NCI-H1417 (cell line): Measurements from ENCODE around the gene ASPSCR1.

ENCODE experiments used
- DNase-seq, 3 experiments: peaks; one replicate each; lab custom pipeline; 2025; lab: John Stamatoyannopoulos, UW

ASPSCR1 gene, protein sequence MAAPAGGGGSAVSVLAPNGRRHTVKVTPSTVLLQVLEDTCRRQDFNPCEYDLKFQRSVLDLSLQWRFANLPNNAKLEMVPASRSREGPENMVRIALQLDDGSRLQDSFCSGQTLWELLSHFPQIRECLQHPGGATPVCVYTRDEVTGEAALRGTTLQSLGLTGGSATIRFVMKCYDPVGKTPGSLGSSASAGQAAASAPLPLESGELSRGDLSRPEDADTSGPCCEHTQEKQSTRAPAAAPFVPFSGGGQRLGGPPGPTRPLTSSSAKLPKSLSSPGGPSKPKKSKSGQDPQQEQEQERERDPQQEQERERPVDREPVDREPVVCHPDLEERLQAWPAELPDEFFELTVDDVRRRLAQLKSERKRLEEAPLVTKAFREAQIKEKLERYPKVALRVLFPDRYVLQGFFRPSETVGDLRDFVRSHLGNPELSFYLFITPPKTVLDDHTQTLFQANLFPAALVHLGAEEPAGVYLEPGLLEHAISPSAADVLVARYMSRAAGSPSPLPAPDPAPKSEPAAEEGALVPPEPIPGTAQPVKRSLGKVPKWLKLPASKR

DNA sequence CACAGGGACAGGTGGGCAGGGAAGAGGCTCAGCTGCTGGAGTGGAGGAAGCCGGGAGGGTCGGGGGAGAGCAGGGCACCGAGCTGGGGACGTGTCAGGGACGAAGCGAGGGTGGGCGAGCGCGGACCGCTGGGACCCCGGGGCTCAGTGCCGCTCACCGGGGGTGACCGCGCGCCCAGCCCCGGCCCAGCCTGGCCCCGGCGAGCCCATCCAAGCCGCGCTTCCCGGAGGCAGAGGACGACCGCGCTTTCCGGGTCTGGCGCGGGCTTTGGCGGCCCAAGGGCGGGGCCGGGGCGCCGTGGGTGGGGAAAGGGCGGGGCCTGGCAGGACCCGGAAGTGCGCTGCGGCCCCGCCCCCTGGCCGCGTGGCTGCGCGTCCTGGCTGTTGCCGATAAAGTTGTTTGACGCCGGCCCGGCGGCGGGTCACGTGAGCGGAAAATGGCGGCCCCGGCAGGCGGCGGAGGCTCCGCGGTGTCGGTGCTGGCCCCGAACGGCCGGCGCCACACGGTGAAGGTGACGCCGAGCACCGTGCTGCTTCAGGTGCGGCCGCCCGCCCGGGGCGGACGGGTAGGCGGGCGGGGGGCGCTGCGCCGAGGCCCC, at the start of gene ASPSCR1:
TSS of gene ASPSCR1 (plus strand) at position 419 of the 598 bp plus-strand sequence. CDS start at position 437, 18 bp downstream.
- DNase-seq, result peak; percentile 92 to 94 (median 93)

DNA sequence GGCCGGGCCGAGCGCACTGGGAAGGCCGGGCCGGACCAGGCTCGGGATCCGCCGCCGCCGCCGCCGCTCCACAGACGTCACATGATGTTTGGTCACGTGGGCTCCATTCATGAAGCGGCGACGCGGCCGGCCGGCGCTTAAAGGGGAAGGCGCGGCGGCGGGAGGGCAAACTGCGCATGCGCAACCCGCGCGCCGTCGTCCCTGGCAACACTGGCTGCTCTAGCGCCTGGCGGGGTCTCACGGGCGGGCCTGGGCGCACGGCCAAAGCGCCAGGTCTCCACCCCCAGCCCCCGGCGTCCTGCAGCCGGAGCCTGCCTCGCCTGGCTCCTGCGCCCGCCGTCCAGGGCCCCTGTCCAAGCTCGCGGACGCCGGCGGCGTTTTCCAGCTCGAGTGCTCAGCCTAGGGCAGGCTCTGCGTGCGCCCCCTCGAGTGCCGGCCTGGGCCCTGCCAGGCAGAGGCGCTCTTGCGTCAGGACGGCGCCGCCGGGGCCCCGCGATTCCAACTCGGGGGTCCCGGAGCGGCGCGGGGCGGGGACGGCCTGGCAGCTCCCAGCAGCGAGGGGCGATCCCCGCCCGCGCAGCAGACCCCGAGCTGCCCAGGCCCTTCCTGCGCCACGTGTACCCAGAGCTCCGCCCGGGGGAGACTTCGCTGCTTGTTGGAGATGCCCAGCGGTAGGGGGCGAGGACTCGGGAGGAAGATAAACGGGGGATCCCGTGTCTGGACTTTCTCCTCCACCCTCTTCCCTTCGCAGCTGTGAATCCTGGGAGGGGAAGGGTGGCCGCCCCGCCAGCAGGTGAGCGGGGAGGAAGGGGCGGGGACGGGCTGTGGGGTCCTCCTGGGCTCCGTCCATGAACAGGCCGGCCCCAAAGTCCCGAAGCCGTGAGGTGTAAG, 49.5 kb upstream of the ASPSCR1 start, which contains the start of gene MAFG:
TSS of gene MAFG (minus strand) at position 83 of the 891 bp plus-strand sequence. CDS start 4,550 bp downstream, outside the sequence.
- peak; percentile 95 to 97 (median 97) for DNase-seq

DNA sequence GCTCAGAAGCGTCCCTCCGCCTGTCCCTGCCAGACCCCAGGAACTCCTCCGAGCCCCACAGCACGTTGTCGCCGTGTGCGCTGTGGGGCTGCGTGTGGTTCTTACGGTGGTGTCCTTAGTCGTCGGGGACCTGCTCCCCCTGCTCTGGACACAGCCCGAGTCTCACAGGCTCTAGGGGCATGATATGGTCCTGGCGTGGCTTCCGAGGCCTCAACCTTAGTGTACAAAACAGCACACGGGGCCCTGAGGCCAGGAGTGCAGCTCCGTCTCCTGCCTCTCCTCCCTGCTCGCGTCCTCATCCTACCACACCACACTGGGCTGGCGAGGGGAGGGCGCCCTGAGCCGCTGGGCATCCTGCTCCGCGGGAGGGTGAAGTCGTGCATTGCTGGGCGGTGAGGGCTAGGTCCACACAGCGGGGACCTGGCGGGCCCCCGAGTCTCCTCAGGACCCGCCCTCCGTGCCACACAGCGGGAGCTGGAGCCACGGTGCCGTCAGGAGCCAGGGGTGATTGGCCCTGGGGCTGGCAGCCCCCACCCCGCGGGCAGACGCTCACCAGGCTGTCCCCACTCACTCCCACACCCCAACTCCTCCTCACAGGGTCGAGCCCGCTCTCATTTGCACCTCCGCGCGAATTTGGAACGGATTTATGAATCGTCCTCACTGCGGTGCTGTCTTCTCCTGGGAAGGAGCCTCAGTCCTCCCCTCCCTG, 48.7 kb upstream of the ASPSCR1 start:
- peak in 2 of 3 experiments; percentile 72 for DNase-seq

DNA sequence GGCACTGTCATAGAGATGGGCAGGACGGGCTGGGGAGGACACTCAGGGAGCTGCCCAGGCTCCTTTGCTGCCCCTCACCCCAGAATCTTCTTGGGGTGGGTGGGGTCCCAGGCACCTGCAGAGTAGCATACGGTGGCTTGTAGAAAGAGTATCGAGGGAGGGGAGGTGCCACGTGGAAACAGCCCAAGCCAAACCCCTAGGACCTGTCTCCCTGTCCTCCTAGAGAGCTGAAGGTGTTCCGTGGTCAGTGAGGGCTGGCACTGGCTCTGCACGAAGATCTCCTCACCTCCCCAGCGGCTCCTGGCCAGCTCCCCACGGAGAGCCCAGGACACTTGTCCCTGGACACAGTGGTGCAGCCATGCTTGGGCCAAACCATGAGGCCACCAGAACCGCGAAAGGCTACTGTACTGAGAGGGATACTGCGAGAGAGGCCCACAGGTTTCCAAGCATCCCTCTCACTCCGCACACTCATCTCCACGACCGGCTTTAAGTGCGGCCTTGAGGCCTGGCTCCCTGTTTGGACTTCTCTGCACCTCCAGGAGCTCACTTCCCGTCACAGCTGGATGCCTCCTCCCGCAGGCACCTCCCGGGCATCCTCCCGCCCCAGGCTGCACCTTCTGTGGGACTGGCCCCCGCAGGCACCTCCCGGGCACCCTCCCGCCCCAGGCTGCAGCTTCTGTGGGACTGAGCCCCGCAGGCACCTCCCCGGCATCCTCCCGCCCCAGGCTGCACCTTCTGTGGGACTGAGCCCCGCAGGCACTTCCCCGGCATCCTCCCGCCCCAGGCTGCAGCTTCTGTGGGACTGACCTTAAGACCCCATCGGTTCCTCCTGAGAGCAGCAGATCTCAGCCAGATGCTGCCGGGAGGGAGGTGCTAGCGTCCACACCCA, 47.9 kb upstream of the ASPSCR1 start:
- no peak for DNase-seq

DNA sequence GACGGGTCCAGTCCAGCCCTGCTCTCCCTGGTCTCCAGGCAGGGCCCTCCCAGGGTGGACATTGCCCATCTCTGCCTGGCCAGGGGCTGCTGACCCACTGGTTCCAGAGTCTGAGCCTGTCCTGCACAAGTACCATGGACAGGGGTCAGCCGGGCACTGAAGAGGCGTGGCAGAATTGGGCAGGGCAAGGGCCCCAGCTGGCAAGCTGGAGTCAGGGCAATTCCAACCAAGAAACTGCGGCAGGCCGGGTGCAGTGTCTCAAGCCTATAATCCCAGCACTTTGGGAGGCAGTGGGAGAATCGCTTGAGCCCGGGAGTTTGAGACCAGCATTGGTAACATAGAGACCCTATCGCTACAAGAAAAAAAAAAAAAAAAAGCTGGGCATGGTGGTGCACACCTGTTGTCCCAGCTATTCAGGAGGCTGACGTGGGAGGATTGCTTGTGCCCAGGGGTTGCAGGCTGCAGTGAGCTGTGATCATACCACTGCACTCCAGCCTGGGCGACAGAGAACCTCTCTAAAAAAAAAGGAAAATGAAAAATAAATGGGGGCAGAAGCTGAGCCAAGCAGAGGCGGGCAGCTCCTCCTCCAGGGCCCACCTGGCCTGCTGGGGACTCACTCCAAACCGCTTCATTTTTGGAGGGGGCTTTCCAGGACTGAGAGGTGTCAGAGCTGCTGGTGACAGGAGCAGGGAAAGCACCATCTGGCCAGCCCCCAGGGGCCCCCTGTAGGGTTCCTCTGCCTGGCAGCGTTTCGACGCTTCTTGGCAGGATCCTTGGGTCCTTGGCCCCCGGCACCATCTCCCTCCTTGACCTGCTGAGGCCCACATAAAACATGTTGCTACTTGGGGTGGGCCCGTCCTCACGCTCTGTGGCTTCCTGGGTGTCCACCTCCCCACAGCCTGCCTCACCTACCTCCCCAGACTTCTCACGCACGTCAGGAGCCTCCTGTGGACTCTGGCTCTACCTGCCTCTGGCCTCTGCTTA, 47.0 kb upstream of the ASPSCR1 start:
- DNase-seq, result no peak

DNA sequence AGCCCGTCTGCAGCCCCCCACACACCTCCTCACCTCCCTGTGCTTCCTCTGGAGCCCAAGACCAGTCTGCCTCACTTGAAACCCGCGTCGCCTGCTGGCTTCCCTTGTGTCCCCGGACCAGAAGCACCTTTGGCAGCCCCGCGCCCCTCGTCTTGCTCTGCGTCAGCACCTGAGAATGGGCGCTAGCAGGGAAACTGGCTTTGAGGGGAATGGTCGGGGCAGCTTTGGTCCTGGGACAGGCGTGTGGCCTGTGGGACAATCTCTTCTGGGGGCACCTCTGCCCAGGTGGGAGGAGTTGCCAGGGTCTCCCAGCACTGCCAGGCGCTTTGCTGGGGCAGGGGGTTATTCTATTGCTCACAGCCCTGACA, 46.3 kb upstream of the ASPSCR1 start:
- no peak for DNase-seq

DNA sequence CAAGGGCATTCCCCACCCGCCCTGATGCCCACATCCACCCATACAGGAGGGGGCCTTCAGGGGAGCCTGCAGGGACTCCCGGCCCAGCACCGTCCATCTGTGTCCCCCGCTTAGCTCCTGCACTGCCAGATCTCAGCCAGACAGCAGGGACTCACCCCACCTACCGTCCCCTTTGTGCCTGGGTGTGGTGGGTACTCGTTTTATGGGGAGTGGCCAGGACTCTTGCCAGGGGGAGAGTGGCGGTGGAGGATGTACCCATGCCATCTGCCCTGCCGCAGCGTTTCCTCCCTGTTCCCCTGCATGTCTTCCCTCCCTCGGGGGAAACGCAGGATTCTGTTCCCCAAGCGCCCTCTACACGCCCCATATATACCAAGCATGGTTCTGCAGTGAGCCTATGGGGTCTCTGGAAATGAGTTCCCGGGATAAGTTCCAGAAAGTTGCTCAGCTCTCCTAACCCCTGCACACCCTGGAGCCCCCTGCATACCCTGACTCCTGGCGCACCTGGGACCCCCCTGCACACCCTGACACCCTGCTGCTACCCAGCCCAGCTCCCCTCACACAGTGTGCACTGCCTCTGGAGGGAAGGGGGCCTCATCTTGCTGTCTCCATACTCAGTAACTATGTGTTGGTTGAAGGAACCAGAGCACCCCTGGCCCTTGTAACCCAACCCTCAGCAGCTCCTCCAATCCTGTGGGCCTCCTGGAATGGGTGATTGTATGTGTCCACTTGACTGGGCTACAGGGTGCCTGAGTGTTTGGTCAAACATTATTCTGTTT, 45.7 kb upstream of the ASPSCR1 start:
- DNase-seq, result no peak

DNA sequence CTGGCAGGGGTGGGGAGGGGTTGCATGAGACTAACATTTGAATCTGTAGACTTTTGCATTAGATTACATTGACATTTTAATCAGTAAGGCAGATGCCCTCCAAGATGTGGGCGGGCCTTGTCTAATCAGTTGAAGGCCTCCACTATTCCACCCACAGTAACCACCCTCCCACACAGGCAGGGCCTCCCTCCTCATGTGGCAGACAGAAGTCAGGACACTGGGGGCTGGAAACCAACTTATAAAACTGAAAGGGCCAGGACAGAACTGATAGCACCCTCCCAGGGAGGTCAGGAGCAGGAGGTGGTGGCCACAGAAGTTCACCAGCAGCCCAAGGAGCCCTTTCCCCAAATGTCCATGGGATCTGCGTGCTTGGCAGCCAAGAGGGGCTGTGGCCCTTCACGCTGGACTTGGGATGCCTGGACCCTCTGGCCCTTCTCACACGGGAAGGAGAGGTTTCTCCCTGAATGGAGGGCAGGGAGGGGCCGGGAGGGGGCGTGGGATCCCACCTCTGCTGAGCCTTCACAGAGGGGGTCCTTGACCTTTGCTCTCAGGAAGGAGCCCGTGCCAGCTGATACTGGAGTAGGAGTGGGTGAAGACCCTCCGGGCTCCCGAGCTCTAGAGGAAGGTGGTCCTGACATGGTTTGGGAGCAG, 45.0 kb upstream of the ASPSCR1 start:
- DNase-seq, result peak in 1 of 3 experiments; percentile 38

DNA sequence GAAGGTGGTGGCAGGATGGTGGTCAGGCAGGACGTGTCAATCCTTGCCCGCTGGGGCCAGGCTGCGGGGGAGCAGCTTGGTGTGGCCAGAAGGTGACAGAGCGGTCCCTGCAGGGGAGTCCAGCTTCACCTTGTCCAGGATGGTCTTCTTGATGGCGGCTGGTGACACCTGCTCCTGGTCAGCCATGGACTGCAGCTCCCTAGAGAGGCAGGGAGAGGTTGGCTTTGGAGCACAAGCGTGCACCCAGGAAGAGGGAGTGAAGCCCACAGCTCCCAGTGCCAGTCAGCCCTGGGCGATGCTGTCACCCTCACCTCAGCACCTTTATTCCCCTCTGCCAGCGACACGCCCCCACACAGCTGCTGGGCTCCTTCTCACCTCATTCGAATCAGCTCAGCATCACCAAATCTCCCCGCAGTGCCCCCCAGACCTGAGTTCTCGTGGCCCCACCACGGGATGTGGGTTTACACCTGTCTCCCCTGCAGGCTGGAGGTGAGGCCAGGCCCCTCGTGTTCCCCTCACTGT, 44.2 kb upstream of the ASPSCR1 start:
- no peak for DNase-seq

DNA sequence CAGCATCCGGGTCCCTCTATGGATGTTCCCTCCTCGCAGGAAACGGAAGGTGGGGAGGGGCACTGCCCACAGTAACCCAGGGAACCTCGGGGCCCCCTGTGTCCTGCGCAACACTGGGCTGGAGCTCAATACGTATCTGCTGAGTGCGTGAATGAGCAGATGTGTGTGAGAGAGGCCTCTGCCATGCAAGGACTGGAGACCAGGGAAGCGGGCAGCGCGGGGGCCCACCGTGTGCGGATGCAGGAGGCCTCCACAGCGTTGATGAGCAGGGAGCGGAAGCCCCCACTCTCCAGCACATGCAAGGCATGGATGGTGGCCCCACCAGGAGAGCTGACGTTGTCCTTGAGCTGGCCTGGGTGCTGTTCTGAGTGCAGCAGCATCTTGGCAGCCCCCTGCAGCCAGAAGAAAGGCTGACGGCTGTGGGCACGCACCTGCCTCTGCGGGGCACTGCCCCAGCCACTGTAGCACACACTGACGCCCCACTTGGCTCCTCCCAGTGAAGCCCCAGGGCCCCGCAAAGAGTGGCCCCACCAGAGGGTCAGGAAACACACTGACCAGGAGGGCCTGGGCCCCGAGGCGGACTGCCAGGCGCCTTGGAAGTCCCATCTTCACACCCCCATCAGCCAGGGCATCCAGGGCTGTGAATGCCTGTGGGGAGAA, 43.2 kb upstream of the ASPSCR1 start:
- no peak for DNase-seq

DNA sequence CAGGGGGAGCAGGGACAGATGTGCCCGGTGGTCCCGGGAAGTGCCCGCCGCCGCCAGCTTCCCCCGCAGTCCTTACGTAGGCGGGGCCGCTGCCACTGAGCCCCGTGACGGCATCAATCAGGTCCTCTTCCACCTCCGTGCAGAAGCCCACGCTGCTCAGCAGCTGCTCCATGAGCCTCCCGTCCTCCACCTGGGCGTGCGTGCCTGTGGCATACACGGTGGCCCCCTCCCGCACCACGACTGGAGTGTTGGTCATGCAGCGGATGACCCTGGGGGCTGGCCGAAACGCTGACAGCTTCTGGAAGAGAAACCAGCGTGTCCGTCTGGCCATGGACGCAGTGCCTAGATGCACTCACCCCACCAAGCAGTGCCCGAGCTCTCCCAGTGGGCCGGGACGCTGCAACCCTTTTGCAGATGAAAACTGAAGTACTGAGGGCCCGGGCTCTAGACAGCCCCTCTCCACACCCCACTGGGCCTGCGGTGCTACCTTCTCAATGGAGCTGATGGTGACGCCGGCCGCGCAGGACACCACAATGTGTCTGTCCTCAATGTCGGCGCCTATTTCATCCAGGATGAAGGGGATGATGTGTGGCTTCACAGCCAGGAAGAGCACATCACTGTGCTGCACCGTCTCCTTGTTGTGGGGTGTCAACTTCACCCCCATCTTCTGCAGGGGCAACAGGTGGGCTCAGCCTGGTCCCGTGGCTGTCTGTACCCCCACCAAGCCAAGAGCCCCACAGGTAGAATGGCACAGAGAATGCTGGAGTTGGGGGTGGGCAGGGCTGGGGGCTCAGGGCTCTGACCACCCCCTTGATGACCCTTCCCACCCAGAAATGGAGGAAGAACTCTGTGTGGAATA, 42.4 kb upstream of the ASPSCR1 start:
- DNase-seq, result no peak

DNA sequence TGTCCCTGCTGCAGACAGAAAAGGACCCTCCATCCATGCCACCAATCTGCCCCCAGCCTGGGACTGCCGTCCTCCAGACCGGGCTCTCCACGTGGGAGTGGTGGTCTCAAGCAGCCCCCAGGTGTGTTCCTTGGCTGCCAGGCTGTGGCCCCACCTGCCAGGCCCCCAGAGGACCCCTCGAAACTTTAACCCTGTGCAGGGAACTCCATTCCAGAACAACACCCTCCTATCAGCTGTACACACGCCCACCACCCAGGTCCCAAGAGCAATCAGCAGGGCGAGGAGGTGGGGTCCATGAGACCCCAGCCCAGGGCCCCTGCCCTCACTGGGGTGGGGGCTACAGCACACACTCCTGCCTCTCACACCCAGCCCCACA, 41.7 kb upstream of the ASPSCR1 start:
- no peak for DNase-seq

DNA sequence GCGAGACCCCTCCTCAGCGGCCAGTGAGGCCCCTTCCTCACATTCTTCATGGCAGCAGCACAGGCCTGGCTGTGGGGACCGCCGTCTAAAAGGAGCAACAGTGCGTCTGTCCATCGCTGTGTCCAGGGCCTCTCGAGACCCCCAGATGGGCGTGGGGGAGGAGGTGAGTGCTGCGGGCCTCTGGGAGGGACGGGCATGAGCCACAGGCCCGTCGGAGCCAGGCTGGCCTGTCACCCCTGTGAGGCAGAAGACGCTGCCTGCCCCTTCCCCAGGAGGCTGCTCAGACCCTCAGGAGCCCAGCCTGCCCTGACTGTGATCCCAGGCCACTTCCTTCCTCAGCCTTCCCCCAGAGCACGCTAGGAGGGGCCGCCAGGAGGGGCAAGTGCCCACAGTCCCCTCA, 38.2 kb upstream of the ASPSCR1 start:
- no peak for DNase-seq

DNA sequence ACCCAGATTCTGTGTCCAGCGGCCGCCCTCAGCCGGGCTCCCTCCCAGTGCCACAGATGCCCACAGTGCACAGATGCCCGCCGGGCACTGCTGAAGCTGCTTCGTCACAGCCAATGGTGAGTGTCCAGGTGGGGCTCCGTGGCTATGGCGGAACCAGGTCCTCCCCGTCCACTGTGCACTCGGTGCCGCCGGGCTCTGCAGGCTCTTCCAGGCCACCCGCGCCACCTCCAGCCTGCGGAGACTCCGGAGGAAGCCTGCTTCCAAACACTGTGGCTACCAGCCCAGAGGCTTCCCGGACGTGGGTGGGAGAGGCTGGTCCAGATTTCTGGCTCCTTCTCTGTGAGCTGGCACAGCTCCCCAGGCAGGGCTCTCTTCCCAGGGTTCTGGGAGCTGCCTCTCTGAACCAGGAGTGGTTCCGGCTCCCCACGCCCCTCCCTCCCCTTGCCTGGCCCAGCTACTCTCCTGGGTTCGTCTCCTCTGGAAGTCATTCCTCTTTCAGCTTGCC, 37.5 kb upstream of the ASPSCR1 start:
- DNase-seq, result no peak

DNA sequence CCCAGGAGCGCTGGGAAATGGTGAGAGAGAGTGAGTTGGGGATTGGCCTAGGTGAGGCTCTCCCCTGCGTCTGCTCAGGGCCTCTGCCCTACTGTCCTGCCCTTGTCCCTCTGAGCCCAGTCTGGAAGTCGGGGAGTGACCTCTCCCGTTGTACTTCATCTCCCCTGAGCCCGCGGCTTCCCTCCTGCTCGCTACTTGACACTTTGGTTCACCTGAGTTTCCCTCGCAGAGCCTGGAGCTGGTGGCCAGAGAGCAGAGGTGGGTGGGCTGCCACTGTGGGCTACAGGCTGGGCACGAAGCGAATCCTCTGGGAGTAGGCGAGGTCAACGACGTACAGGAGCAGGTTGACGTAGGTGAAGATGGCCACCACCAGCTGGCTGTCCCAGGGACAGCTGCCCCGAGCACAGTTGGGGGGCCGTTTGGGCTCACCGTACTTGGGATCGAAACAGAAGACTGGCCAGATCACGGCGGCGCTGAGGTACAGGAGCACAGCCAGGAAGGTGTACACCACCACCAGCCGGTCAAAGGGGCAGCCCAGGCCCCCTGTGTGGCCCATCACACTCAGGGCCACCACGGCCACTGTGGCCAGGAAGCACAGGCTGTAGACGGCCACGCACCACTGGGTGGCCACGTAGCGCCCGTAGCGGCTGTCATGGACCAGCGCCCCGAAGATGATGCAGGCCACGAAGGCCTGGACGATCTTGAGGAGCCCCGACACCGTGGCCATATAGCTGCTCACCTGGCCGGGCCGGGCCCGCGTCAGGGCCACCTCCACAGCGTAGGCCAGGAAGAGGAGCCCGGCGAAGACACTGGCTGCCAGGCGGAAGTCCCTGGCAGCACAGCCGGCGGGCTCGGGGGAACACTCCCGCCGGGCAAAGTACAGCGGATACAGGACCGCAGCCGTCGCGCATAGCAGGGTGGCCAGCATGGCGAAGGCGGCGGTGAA, 36.6 kb upstream of the ASPSCR1 start:
- DNase-seq, result no peak
